ENCODE results near the gene CDH13.

CDH13 gene

DNA sequence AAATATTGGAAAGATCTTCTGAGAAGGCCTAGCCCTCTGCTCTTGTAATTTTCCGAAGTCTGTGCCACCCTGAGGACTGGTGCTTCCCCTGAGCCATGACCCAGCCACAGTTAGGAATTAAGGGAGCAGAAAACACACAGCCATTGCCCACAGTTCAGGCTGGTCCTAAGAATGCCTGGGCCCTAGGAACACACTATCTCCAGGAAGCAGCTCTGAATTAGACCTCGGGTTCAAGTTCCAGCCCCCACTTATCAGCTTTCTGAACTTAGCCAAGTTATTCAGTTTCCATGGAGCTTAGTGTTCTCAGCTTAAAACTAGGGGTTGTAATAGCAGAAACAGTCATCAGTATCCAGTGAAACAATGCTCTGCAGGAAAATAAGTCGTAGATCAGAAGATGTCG, 56.0 kb downstream of the CDH13 start:
- Histone ChIP-seq H3K27me3 (replicated peaks; ENCODE audit: control insufficient read depth, insufficient read depth, low read length) (no peaks in the 10 kb centered on the region), H3K4me3 (replicated peaks; ENCODE audit: low read depth, low read length) (no peak overlapping the region), H3K36me3 (ENCODE audit: control insufficient read depth, insufficient read depth, low read length) (no peaks in the 10 kb centered on the region)
- TF ChIP-seq CTCF (IDR thresholded peaks at IDR 0.05; ENCODE audit: insufficient read depth, low read length, poor library complexity, severe bottlenecking), result no peak
- DNase-seq (ENCODE audit: extremely low read depth, insufficient read length), result no peak

- Histone ChIP-seq H3K36me3 (ENCODE audit: control insufficient read depth, insufficient read depth, low read length) (no peaks in the 10 kb centered on the region), H3K27me3 (replicated peaks; ENCODE audit: control insufficient read depth, insufficient read depth, low read length) (no peaks in the 10 kb centered on the region), H3K4me3 (replicated peaks; ENCODE audit: low read depth, low read length) (no peak overlapping the region)
- no peak for DNase-seq (ENCODE audit: extremely low read depth, insufficient read length)
- no peak for TF ChIP-seq CTCF (IDR thresholded peaks at IDR 0.05; ENCODE audit: insufficient read depth, low read length, poor library complexity, severe bottlenecking)
Observed at GRCh38 chr16:82684256-82684655, 57.5 kb downstream of the CDH13 start.

DNA sequence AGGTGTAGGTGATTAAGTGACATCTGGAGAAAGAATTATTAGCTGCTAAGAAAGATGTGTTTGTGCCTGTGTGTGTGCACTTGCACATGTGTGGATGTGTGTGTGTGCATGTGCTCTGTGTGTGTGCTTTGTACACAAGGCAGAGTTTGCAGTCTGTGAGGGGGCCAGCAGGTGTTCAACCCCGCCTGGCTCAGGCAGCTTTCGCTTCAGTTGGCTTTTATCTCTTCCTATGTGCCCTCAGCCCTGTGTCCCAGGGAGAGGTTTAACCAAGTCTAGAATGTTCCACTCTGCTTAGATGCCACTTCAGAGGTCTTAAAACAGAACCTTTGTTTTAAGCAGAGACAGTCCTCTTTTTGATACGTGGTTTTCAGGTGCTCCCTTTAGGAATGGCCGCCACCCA, 58.8 kb downstream of the CDH13 start:
- TF ChIP-seq CTCF (IDR thresholded peaks at IDR 0.05; ENCODE audit: insufficient read depth, low read length, poor library complexity, severe bottlenecking), result no peak
- H3K36me3 ChIP-seq (ENCODE audit: control insufficient read depth, insufficient read depth, low read length), result no peaks in the 10 kb centered on the region
- no peak for DNase-seq (ENCODE audit: extremely low read depth, insufficient read length)
- H3K27me3 ChIP-seq (replicated peaks; ENCODE audit: control insufficient read depth, insufficient read depth, low read length), result no peaks in the 10 kb centered on the region
- no peak overlapping the region for H3K4me3 ChIP-seq (replicated peaks; ENCODE audit: low read depth, low read length)

GRCh38 chr16:82694239-82694874, 67.6 kb downstream of the CDH13 start:
- no peak for DNase-seq (ENCODE audit: extremely low read depth, insufficient read length)
- TF ChIP-seq CTCF (IDR thresholded peaks at IDR 0.05; ENCODE audit: insufficient read depth, low read length, poor library complexity, severe bottlenecking), result no peak
- H3K36me3 ChIP-seq (ENCODE audit: control insufficient read depth, insufficient read depth, low read length), result no peaks in the 10 kb centered on the region

DNA sequence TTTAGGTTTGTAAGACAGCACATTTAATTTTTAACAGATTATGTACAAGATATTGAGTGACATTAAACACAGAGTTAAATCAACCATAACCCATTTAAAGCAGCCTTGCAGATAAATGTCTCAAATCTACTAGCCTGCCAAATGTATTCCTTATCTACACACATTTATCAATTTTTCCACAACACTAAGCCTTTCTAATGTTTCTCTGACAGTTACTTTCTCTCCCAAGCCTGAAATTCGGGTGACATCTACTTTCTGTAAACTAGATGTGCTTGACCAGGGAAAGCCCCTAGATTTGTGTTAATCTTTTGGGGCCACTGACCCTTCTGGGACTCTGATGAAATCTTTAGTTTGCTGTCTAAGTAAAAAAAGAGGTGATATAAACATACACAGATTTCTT, 69.0 kb downstream of the CDH13 start:
- DNase-seq (ENCODE audit: extremely low read depth, insufficient read length), result no peak
- no peaks in the 10 kb centered on the region for H3K36me3 ChIP-seq (ENCODE audit: control insufficient read depth, insufficient read depth, low read length)
- no peak for TF ChIP-seq CTCF (IDR thresholded peaks at IDR 0.05; ENCODE audit: insufficient read depth, low read length, poor library complexity, severe bottlenecking)
- no peaks in the 10 kb centered on the region for H3K27me3 ChIP-seq (replicated peaks; ENCODE audit: control insufficient read depth, insufficient read depth, low read length)
- H3K4me3 ChIP-seq (replicated peaks; ENCODE audit: low read depth, low read length), result no peak overlapping the region

More at GRCh38 chr16:82694239-82694874, 67.6 kb downstream of the CDH13 start:
- no peak overlapping the region for H3K4me3 ChIP-seq (replicated peaks; ENCODE audit: low read depth, low read length)
- H3K27me3 ChIP-seq (replicated peaks; ENCODE audit: control insufficient read depth, insufficient read depth, low read length), result no peaks in the 10 kb centered on the region

- TF ChIP-seq CTCF (IDR thresholded peaks at IDR 0.05; ENCODE audit: insufficient read depth, low read length, poor library complexity, severe bottlenecking), result no peak
- no peak overlapping the region for H3K4me3 ChIP-seq (replicated peaks; ENCODE audit: low read depth, low read length)
- H3K27me3 ChIP-seq (replicated peaks; ENCODE audit: control insufficient read depth, insufficient read depth, low read length), result no peaks in the 10 kb centered on the region
- DNase-seq (ENCODE audit: extremely low read depth, insufficient read length), result no peak
- H3K36me3 ChIP-seq (ENCODE audit: control insufficient read depth, insufficient read depth, low read length), result no peaks in the 10 kb centered on the region
Observed at GRCh38 chr16:82699260-82699659, 72.5 kb downstream of the CDH13 start.
